ENCODE measurements around the gene SH3PXD2A.
A peak's percentile ranks its signal among the peaks of the same experiment; 100 is the strongest.
"Not testable (repeated sequence)": the region's sequence is repeated elsewhere in the genome, so short reads cannot be mapped to it uniquely, and the experiment has no call there.

SH3PXD2A gene

DNA sequence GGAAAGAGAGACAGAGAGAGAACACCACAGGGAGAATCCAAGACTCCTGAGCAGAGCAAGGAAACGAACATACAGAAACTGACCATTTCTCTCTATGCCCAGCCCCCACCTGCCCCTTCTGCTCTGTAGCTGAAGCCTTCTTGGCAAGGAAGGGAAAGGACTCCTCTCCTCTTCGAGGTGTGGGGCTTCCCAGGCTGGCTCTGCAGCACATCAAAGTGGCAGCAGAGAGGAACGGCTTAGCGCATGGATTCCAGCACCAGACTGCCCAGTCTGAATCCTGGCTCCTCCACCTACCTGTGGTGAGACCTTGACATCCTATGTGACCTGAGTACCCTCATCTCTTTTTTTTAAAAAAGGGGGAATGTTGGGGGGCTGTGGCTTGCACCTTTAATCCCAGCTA is 69.4 kb downstream of the SH3PXD2A start:
- no peak for DNase-seq

DNA sequence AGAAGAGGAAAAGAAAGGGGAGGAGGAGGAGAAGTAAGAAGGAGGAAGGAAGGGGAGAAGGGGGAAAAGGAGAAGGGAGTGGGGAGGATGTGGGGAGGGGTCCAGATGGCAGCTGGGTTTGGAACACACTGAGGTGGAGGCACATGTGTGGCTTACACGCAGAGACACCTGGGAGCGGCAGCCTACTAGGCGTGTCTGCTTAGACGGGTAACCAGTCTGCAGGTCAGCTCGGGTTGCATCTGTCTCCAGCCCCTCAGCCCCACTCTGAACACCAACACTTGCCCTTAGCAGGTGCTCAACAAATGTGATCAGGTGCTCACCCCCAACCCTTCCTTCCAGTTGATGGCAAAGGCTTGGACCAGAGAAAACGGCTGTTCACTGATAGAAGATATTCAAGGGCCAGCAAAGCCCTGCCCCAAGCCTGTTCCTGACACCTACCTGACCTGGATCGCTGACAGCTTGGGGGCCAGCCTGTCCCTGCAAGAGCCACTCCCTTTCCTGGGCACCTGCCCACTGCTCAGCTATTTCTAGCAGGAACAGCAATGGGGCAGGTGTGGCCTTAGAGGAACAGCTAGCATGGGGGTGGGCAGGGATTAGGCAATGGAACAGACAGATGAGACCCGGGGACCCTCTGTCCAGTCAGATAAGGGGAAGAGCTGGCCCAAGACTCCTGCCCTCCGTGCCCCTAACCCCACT is 70.5 kb downstream of the SH3PXD2A start:
- DNase-seq: no peak

DNA sequence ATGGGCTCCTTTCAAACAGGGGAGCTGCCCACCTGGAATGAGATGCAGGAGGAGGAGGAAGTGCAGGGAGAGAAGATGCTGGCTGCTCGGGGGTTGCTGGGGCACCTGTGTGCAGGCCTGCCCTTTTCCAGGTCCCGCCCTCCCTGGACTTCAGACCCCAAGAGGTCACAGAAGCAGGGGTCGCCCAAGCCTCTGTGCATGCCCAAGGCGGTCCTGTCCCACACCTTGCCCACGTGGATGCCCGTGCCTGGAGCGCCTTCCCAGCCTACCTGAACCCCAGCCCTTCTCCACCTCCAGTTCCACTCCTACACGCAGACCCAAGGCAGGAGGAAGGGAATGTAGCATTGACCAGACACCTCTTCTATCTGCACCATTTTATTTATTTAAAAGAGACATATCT is 71.3 kb downstream of the SH3PXD2A start:
- no peak for DNase-seq

DNA sequence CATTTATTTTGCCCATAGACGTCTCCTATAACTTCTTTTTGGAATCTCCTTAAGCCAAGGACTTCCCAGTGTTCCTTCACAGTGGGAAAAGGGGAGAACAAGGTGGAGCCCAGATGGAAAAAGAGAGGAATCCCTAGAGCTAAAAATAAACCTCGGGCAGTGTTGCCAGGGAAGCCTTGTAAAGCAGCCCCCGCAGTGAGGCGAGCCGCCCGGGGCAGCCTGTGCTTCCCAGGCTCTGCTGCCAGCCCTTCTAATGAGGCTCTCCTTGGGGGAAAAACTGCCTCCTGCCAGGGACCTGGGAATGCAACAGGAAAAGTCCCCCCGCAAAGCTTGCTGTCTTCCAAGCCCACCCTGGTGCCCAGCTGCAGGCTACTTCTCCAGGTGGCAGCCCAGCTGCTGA is 71.7 kb downstream of the SH3PXD2A start:
- no peak for DNase-seq

DNA sequence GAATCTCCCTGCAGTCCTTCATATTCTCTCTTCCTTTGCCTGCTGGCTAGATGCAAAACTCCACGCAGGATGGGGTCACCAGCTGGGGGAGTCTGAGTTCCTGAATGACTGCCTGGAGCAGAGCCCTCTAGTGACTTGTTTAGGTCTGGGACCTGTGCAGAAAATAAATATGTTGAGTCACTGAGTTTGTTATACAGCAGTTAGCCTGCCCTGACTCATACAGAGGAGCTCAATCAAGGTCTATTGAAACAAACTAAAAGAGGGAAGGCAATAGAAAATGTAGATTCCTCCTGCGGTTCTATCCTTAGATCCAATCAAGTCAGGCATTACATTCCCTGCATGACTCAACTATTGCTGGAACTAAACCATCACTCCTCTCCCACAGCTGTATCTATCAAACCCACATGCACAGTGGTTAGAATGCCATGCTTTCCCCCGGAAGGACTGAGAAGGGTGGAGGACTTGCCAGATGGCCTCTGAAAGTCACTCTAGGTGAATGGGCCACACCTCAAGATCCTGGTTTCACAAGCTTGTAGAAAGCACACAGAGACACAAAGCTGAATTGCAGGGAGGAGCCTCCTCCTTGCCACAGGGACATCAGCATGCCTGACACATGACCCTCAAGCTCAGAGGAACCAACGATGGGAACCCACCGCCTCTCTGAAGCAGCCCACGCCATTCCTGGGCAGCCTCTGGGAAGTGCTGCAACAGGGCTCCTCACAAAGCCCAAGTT is 73.9 kb downstream of the SH3PXD2A start:
- peak in 1 of 2 donors; percentile 40 for DNase-seq

DNA sequence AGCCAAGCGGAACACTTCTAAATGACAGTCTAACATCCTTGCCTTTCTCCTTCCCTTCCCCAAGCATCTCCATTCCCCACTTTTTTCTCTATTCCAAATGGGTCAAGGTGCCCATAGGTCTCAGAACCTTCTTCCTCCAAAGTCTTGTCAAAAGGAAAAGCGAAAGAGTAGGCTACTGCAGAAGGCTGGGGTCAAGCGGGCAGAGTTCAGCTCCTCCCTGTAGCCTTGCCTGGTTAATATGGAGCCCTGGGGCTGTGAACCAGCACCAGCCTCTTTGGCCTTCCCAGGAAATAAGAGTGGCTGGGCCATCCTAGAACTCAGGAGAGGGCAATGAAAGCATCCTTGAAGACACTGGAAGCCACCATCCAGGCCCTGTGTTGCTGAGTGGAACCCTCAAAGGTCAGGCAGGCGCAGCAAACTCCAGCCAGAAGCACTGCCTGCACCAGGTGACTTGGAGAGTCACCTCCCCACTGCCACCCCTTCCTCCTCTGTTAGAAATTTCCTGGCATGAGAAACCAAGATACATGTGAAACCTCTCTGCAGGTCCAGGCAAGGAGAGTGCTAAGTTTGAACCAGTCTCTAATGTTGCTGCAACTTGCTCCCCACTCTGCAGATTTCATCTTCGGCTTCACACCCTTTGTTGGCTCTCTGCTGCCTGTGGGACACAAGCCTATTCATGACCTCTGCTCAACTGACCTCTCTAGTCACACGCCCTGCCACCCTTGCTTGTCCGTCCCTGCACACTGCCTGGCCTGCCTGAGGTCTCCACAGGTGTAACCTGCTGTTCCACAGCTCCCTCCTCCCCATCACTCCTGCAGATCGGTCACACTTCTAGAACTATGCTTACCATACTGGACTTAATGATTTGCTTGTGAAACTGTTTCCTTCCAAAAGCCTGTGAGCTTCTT is 74.9 kb downstream of the SH3PXD2A start:
- DNase-seq: no peak

DNA sequence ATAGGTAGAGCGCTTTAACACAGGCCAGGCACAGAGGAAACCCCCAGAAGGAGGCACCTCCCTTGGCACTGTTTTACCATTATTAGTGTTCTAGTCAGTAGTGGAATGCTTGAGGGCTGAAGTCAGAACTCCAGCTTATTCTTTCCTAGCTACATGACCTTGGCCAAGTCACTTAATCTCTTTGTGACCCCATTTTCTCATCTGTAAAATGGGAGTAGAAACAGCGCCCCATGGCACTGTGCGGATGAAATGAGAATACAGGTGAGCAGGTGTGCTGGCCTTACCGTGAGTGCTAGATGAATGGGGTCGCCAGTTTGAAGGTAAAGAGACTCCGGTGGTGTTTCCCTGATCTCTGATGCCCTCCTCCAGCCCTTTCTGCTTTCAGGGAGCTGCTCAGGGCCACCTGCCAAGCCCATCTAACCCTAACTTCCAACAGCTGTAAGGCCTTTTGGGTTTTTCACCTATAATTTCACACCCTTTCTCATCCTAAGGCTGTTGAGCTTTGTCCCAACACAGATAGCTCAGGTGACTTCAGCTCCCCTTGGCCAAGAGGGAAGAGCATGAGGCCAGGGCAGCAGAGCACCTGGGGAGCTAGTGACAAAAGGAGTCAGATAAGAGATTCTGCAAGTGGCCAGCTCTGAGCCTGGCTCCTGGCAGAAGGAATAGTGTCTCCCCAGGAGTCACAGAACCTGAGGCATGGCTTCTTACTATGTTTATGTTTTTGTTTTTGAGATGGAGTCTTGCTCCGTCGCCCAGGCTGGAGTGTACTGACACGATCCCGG is 76.8 kb downstream of the SH3PXD2A start:
- no peak for DNase-seq

DNA sequence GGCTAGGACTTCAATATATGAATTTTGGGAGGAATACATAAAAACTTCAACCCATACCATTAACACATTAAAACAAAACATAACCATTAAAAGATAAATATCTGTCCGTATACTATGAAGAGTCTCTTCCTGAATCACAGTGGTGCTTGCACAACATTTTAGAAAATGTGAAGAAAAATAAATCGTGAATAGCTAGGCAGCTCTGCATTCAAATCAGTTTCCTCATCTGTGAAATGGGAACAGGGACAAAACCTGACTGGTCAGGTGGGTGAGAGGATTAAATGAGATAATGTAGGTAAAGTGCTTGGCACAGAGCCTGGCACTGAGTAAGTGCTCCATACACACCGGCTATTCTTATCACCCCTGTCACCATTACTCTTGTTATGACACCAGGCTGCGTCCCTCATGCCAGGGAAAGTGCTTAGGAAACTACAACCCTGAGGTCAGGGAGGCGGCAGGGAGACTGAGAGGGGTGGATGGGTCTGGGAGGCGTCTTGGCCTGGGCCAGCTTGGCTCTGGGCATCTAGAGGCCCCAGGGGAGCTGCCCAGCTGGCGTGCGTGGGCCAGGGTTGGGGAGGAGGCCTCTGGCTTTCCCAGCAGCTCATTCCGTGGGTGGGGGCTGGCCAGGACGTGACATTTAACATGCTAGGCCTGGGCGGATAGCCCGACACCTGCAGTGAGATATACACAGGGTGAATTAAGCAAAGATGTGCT is 78.3 kb downstream of the SH3PXD2A start:
- no peak for DNase-seq

DNA sequence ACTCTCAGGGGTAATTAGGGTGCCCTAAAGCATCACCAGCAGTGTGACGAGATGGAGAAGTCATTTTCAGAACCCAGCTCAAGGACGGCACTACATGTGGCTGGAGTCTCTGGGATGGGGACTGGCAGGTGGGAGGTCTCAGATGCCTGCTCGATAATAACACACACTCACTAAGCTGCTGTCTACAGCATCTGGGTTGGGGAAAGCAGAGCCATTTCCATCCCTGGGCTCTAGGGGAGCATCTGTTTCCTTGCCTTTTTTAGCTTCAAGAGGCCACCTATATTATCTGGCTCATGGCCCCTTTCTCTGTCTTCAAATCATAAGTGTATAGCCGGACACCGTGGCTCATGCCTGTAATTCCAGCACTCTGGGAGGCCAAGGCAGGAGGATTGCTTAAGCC is 79.6 kb downstream of the SH3PXD2A start:
- DNase-seq: no peak

DNA sequence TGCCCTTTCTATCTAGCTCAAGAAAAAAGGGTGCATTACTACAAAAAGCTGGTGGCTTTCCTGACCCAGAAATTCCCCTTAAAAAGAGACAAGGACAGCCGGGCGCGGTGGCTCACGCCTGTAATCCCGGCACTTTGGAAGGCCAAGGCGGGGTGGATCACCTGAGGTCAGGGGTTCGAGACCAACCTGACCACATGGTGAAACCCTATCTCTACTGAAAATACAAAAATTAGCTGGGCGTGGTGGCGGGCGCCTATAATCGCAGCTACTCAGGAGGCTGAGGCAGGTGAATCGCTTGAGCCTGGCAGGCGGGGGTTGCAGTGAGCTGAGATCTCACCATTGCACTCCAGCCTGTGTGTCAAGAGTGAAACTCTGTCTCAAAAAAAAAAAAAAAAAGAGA is 82.5 kb downstream of the SH3PXD2A start:
- DNase-seq: not testable (repeated sequence)

DNA sequence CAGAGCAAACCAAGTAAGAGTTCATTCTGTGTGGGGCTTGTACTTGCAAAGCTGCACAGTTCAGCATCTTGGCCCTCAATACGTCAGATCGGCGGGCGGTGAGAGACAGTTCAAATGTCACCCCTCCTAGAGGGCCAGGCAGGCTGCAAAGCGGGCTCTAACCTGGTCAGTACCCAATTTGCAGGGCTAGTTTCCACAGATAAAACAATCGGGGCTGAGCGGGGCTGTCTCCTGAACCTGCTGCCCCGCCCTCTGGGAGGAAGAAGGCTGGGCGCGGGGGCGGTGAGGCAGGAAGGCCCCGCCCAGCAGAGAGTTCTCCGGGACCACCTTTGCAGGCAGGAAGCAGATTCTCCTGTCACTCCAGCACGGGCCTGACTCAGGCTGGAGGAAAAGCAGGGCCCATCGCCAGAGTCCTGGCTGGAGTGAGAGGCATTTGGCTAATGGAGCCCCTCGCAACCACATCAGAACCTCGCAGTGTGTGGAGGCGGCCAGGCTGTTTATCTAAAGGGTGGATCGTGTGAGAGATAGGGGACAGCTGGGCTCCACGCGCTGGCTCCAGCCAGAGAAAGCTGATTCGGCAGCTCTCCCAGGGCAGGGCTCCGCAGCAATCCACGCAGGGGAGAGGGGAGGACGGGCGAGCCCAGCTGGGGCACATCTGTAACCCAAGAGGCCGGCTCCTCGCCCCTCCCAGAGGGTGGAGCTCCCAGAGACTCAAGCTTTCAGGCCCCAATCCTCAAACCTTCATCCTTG is 83.1 kb downstream of the SH3PXD2A start:
- peak in 1 of 2 donors; percentile 66 for DNase-seq

DNA sequence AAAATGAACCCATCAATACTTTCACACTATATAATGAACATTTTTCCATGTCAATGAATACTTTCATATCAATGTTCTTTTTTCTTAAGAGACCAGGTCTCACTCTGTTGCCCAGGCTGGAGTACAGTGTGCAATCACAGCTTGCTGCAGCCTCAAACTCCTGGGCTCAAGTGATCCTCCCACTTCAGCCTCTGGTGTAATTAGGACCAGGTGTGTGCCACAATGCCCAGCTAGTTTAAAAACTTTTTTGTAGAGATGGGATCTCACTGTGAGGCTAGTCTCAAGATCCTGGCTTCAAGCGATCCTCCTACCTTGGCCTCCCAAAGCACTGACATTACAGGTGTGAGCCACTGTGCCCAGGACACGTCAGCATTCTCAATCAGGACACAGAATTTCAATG is 85.2 kb downstream of the SH3PXD2A start:
- DNase-seq: no peak

DNA sequence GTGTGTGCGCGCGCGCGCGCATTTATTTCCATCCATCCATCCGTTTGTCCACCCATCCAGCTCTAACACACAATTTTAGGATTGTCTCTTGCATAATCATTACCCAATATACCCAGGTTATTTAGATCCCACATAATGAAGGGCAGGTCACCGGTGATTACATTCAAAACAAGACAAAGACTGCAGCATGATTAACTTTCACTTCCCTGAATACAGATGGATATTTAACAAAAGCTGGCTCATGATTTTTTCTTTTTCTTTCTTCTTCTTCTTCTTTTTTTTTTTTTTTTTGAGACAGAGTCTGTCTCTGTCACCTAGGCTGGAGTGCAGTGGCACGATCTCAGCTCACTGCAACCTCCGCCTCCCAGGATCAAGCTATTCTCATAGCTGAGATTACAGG is 86.2 kb downstream of the SH3PXD2A start:
- no peak for DNase-seq

DNA sequence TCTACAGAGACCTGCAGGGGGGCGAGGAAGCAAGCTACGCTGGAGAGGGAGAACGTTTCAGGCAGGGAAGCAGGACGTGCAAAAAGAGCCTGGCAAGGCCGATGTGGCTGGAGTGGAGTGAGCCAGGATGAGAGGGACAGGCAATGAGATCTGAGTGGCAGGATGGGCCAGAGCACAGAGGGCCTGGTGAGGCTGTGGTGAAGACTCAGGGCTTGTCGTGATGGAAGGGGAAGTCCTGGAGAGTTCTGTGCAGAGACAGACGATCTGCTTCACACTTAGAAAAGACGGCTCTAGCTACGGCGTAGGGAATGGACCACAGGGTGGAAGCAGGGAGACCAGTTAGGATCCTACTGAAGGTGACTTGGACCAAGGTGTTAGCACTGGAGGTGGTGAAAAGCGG is 87.0 kb downstream of the SH3PXD2A start:
- DNase-seq: no peak

DNA sequence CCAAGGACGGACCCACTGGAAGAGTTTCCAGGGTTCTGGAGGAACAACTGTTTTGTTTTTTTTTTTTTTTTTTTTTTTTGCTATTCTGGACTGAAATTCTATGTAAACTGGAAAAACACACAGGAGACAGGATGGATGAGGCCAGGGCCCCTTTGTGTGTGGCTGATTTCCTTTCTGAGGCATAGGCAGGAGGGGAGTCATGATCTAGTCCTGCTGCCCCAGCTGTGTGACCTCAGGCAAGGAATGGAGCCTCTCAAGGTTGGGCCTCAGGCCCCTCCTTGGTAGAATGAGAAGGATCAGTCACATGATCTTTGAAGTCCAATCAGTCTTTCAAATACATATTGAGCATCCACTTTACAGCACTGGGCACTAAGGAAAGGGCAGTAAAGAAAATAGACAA is 87.6 kb downstream of the SH3PXD2A start:
- no peak for DNase-seq

DNA sequence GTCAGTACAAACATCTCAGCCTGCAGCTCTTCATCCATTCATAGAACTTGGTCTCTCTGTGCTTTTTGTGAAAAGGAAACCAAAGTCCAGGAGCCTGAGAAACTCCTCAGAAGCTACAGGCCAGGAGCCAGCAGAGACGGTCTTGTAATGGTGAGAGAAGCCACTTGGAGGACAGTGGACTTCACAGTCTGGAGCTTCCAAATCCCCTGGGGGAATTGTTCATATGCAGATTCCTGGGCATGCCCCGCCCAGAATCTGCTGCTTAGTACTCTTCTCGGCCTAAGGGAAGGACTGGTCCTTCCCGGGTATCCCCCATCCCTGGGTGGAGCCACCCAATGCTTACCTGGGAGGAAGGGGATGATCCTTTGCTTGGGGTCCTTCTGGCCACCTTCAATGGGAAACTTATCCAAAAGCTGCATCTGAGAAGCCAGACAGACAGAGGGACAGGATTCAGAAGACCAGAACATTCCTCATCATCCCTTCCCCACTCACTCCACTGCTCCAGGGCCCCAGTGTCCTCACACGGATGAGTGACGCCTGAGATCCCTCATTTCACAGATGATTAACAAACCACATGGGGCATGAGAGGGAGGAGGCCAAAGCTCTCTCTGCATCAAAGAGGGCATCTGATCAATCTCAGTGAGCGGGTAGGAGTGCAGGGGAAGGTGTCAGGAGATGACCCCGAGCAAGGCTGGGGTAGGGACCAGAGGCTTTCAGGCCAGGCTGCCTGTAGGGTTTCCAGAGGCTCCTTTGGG is 88.4 kb downstream of the SH3PXD2A start:
- DNase-seq: no peak

DNA sequence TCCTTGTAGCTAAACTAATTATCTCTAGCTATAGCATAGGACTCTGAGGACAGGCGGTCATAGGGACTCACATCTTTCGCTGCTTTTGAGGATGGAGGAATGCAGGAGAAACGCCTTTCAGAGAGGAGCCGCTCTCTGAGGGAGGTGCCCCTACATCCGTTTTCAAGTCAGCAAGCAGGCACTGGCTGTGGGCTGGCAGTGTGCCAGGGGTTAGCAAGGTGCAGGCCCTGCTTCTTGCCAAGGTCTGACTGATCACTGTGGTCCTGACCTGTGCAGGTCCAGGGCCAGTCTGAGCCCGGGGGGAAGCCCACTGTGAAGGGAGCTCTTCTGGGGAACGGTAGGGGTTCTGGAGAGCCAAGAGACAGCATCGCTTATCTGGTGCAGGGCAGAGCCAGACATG is 89.4 kb downstream of the SH3PXD2A start:
- no peak for DNase-seq

DNA sequence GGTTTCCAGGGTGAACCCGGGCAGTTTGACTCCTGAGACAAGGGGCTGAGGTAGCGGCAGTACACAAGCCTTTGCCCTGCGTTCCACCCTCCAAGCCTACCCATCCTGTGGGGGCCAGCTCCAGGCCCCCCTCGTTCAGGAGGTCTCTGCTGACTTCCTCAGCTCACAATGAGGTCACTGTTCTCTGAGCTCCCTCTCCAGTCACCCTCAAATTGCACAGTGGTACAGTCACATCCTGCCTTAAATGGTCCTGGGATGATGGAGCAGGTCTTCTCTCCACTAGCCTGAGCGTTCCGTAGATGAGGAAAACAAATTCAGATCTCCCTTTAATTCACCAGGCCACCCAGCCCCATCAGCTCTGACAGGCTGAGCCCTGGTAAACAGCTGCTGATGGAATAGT is 90.2 kb downstream of the SH3PXD2A start:
- no peak for DNase-seq

DNA sequence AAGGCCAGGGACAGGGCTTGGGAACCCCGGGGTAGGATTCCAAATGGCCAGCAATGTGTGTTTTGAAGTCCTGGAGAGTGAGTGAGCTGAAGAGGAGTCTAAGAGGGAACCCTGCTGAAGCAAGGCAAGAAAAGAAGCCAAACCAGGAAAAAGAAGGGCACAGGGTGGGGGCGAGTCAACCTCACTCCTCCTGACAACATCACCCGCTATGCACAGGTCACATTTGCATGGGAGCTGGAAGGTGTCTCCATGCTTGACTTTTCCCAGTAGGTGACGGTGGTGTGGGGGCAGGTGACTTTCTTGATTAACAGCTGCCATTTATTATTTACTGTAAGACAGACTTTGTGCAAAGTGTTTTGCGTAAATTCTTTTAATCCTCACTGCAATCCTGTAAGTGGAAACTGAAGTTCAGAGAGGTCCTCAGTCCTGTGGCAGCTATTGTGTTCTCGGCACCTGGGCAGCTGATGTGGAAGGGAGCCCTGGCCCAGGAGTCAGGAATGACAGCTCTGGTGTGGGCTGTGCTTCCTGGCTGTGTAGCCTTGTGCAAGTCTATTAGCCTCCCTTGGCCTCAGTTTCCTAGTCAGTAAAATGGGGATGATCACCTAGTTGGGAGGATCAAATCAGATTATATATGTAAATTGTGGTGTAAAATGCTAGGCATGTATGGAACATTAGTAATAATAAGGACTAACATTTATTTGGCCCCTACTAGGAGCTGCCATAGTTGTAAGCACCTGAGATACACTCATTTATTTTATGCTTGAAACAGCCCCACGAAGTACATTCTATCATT is 90.9 kb downstream of the SH3PXD2A start:
- no peak for DNase-seq
